Mesenchymal stem cell (in vitro differentiated cells and primary cell): ENCODE results near the gene ARVCF.

Source experiments
- DNase-seq: peaks from one replicate; pipeline ENCODE4 v3.0.0-alpha.2; 2013
- H2AFZ ChIP-seq: one replicate; pipeline ENCODE4 v1.6.1; 2013; ENCODE audit warnings: low read depth, mild to moderate bottlenecking, control low read depth, inconsistent platforms, low read length, moderate library complexity
- H2AK5ac ChIP-seq: 2 replicates; pipeline ENCODE4 v1.6.1; 2013; ENCODE audit warnings: low read length, moderate library complexity, mild to moderate bottlenecking, inconsistent platforms; ENCODE audit not compliant: severe bottlenecking
- H2BK120ac ChIP-seq: one replicate; pipeline ENCODE4 v1.6.1; 2013; ENCODE audit warnings: low read depth, mild to moderate bottlenecking, inconsistent platforms, low read length, moderate library complexity
- H2BK12ac ChIP-seq, 2 experiments: one replicate each; pipeline ENCODE4 v1.6.1; 2013; ENCODE audit warnings: inconsistent platforms in 2 of 2, low read length in 2 of 2, mild to moderate bottlenecking in 2 of 2, moderate library complexity in 2 of 2, control low read depth in 1 of 2
- H2BK15ac ChIP-seq: one replicate; pipeline ENCODE4 v1.6.1; 2013; ENCODE audit warnings: mild to moderate bottlenecking, low read depth, inconsistent platforms; ENCODE audit not compliant: poor library complexity, severe bottlenecking
- H2BK5ac ChIP-seq: 2 replicates; pipeline ENCODE4 v1.6.1; 2013; ENCODE audit warnings: low read depth, mild to moderate bottlenecking, low read length, control low read depth, inconsistent platforms; ENCODE audit not compliant: poor library complexity, severe bottlenecking
- H3K14ac ChIP-seq, 2 experiments: one replicate each; pipeline ENCODE4 v1.6.1; 2013; ENCODE audit warnings: inconsistent platforms in 2 of 2, low read length in 2 of 2, control low read depth in 1 of 2, mild to moderate bottlenecking in 1 of 2, moderate library complexity in 1 of 2
- H3K18ac ChIP-seq, 2 experiments: one replicate each; pipeline ENCODE4 v1.6.1; 2013; ENCODE audit warnings: inconsistent platforms in 2 of 2, low read length in 2 of 2, control low read depth in 1 of 2, low read depth in 1 of 2, mild to moderate bottlenecking in 1 of 2
- H3K23ac ChIP-seq, 2 experiments: one replicate each; pipeline ENCODE4 v1.6.1; 2013; ENCODE audit warnings: inconsistent platforms in 2 of 2, low read length in 2 of 2, mild to moderate bottlenecking in 2 of 2, moderate library complexity in 2 of 2, control low read depth in 1 of 2
- H3K27ac ChIP-seq: 2 replicates; pipeline ENCODE4 v1.5.1; 2013; ENCODE audit warnings: mild to moderate bottlenecking, moderate library complexity, low read length, control low read depth, inconsistent platforms; ENCODE audit not compliant: poor library complexity, severe bottlenecking
- H3K27me3 ChIP-seq, 2 experiments: 2 replicates each; pipeline versions ENCODE4 v1.6.1 to v1.7.0; 2013; ENCODE audit warnings: low read length in 2 of 2, mild to moderate bottlenecking in 2 of 2, moderate library complexity in 2 of 2, control low read depth in 1 of 2, inconsistent platforms in 1 of 2; ENCODE audit not compliant: control insufficient read depth in 1 of 2, insufficient read depth in 1 of 2
- H3K36me3 ChIP-seq, 2 experiments: 2 replicates each; pipeline versions ENCODE4 v1.6.1 to v1.7.0; 2013; ENCODE audit warnings: low read length in 2 of 2, control low read depth in 1 of 2, inconsistent platforms in 1 of 2, low read depth in 1 of 2, mild to moderate bottlenecking in 1 of 2; ENCODE audit not compliant: insufficient read depth in 2 of 2, control insufficient read depth in 1 of 2
- H3K4ac ChIP-seq, 2 experiments: one replicate each; pipeline ENCODE4 v1.6.1; 2013; ENCODE audit warnings: inconsistent platforms in 2 of 2, low read length in 2 of 2, mild to moderate bottlenecking in 2 of 2, moderate library complexity in 2 of 2, control low read depth in 1 of 2, low read depth in 1 of 2
- H3K4me1 ChIP-seq: 2 replicates; pipeline ENCODE4 v1.6.1; 2013; ENCODE audit warnings: low read depth, low read length, control low read depth; ENCODE audit not compliant: control insufficient read depth, insufficient read depth
- H3K4me2 ChIP-seq: 2 replicates; pipeline ENCODE4 v1.6.1; 2013; ENCODE audit warnings: low read length, mild to moderate bottlenecking, inconsistent platforms; ENCODE audit not compliant: poor library complexity, severe bottlenecking
- H3K4me3 ChIP-seq, 2 experiments: 2 replicates each; pipeline versions ENCODE4 v1.5.1 to v1.7.0; 2013; ENCODE audit warnings: low read length in 2 of 2, mild to moderate bottlenecking in 2 of 2, control low read depth in 1 of 2, low read depth in 1 of 2; ENCODE audit not compliant: insufficient read depth in 1 of 2
- H3K79me1 ChIP-seq: replicated peaks from 2 replicates; pipeline ENCODE4 v1.6.1; 2013; ENCODE audit warnings: mild to moderate bottlenecking, control low read depth, low read length, inconsistent platforms; ENCODE audit not compliant: poor library complexity, severe bottlenecking
- H3K9ac ChIP-seq: 2 replicates; pipeline ENCODE4 v1.7.0; 2013; ENCODE audit warnings: mild to moderate bottlenecking, low read length, moderate library complexity
- H3K9me3 ChIP-seq: 2 replicates; pipeline ENCODE4 v1.7.0; 2013; ENCODE audit warnings: mild to moderate bottlenecking, low read length; ENCODE audit not compliant: control insufficient read depth
- H4K8ac ChIP-seq: one replicate; pipeline ENCODE4 v1.6.1; 2013; ENCODE audit warnings: inconsistent platforms, mild to moderate bottlenecking, low read length, moderate library complexity
- H4K91ac ChIP-seq: one replicate; pipeline ENCODE4 v1.6.1; 2013; ENCODE audit warnings: mild to moderate bottlenecking, low read length, inconsistent platforms
- WGBS: methylation state at CpG from one replicate; pipeline ENCODE4 v1.1.7; 2013; ENCODE audit warnings: mixed read lengths; 5-methylcytosine and 5-hydroxymethylcytosine counted together

The ARVCF gene

GRCh38 chr22:20064140-20064480, 47.5 kb upstream of the ARVCF start:
- no peak overlapping the region for H3K4me3 ChIP-seq
- no peak overlapping the region for H2AFZ ChIP-seq
- H3K4me2 ChIP-seq = no peak overlapping the region
- H3K36me3 ChIP-seq = peaks cover 48 to 61% of the 10 kb centered on the region in 2 experiments
- H2BK12ac ChIP-seq = no peak overlapping the region
- H4K8ac ChIP-seq = no peak overlapping the region
- H3K4me1 ChIP-seq = peaks cover 16% of the 10 kb centered on the region
- H3K14ac ChIP-seq = no peak overlapping the region
- H3K9ac ChIP-seq = no peak overlapping the region
- H2AK5ac ChIP-seq = no peak overlapping the region
- H3K4ac ChIP-seq = no peak overlapping the region
- H4K91ac ChIP-seq = no peak overlapping the region
- no peak overlapping the region for H3K18ac ChIP-seq
- H2BK120ac ChIP-seq = no peak overlapping the region
- H3K27ac ChIP-seq = no peak overlapping the region
- peaks cover 2% of the 10 kb centered on the region for H3K79me1 ChIP-seq
- no peak overlapping the region for H2BK5ac ChIP-seq
- no peaks in the 10 kb centered on the region for H3K27me3 ChIP-seq
- no peaks in the 10 kb centered on the region for H3K9me3 ChIP-seq
- no peak overlapping the region for H3K23ac ChIP-seq
- DNase-seq = no peak
- 91% methylated on average over 3 of the region's 3 CpGs for WGBS
- H2BK15ac ChIP-seq = no peak overlapping the region

GRCh38 chr22:20063271-20064139, 46.9 kb upstream of the ARVCF start:
- 95% methylated on average over 27 of the region's 27 CpGs for WGBS
- Histone ChIP-seq H3K27ac (no peak overlapping the region), H2AFZ (no peak overlapping the region)

GRCh38 chr22:20062766-20063083, 46.1 kb upstream of the ARVCF start:
- Histone ChIP-seq H2AFZ (no peak overlapping the region), H2BK120ac (no peak overlapping the region), H4K91ac (no peak overlapping the region), H3K4ac (no peak overlapping the region), H2BK12ac (no peak overlapping the region), H3K9ac (no peak overlapping the region), H3K4me3 (no peak overlapping the region), H3K36me3 (peaks cover 59 to 62% of the 10 kb centered on the region in 2 experiments), H3K27ac (no peak overlapping the region), H4K8ac (no peak overlapping the region), H3K9me3 (no peaks in the 10 kb centered on the region), H3K27me3 (no peaks in the 10 kb centered on the region), H2BK15ac (no peak overlapping the region), H3K4me1 (peaks cover 16% of the 10 kb centered on the region), H3K23ac (no peak overlapping the region), H2BK5ac (no peak overlapping the region), H3K14ac (no peak overlapping the region), H3K79me1 (peaks cover 2% of the 10 kb centered on the region), H2AK5ac (no peak overlapping the region), H3K18ac (no peak overlapping the region), H3K4me2 (no peak overlapping the region)
- 75% methylated on average over 11 of the region's 11 CpGs for WGBS
- DNase-seq = peak; percentile 47

More at GRCh38 chr22:20063271-20064139, 46.9 kb upstream of the ARVCF start:
- Histone ChIP-seq H3K4me3 (no peak overlapping the region), H3K4ac (no peak overlapping the region), H3K79me1 (peaks cover 2% of the 10 kb centered on the region), H2BK12ac (no peak overlapping the region), H3K14ac (no peak overlapping the region), H3K4me1 (peaks cover 16% of the 10 kb centered on the region), H3K4me2 (no peak overlapping the region), H2BK120ac (no peak overlapping the region), H2BK15ac (no peak overlapping the region), H3K23ac (no peak overlapping the region), H4K8ac (peak overlapping the region; percentile 12), H3K9ac (no peak overlapping the region), H2AK5ac (no peak overlapping the region), H4K91ac (no peak overlapping the region), H2BK5ac (no peak overlapping the region), H3K18ac (no peak overlapping the region), H3K36me3 (peaks cover 55 to 61% of the 10 kb centered on the region in 2 experiments), H3K9me3 (no peaks in the 10 kb centered on the region), H3K27me3 (no peaks in the 10 kb centered on the region)
- DNase-seq = no peak

- no peak overlapping the region for H2AK5ac ChIP-seq
- no peak overlapping the region for H3K9ac ChIP-seq
- H3K14ac ChIP-seq = no peak overlapping the region
- no peak overlapping the region for H2BK12ac ChIP-seq
- no peak overlapping the region for H3K4me3 ChIP-seq
- H3K27me3 ChIP-seq = no peaks in the 10 kb centered on the region
- WGBS = 95% methylated on average over 18 of the region's 18 CpGs
- H3K23ac ChIP-seq = no peak overlapping the region
- no peak overlapping the region for H2AFZ ChIP-seq
- DNase-seq = no peak
- H4K8ac ChIP-seq = no peak overlapping the region
- no peak overlapping the region for H2BK15ac ChIP-seq
- H4K91ac ChIP-seq = no peak overlapping the region
- H3K27ac ChIP-seq = no peak overlapping the region
- peaks cover 64 to 67% of the 10 kb centered on the region in 2 experiments for H3K36me3 ChIP-seq
- no peak overlapping the region for H3K4ac ChIP-seq
- no peak overlapping the region for H3K4me2 ChIP-seq
- H3K4me1 ChIP-seq = peaks cover 16% of the 10 kb centered on the region
- no peak overlapping the region for H3K18ac ChIP-seq
- H3K9me3 ChIP-seq = no peaks in the 10 kb centered on the region
- H2BK120ac ChIP-seq = no peak overlapping the region
- peaks cover 2% of the 10 kb centered on the region for H3K79me1 ChIP-seq
- H2BK5ac ChIP-seq = no peak overlapping the region
Observed at GRCh38 chr22:20062043-20062765, 45.6 kb upstream of the ARVCF start.
